Activated CD8-positive, alpha-beta T cell treated with anti-CD3 and anti-CD28 coated beads for 36 hours (primary cell): Measurements from ENCODE around the gene HBZ. TPM values are rescaled to one million over a fixed set of nuclear protein-coding genes. Genes with fewer than 3 reads are reported as not detected.

Source experiments
- ATAC-seq: fragments of 200-7000 bp; cut with Tn5 transposase; one replicate; pipeline ENCODE4 v1.10.0; 2021; ENCODE audit warnings: mild to moderate bottlenecking, moderate library complexity
- CTCF ChIA-PET: fragments of 350-600 bp; sonication (Branson Sonifier 250); formaldehyde crosslinking; loops from one replicate; lab custom pipeline; 2021; ENCODE audit warnings: antibody characterized with exemption; lab: Charles Lee
- POLR2A ChIA-PET: fragments of 350-600 bp; sonication (Branson Sonifier 250); formaldehyde crosslinking; loops from one replicate; lab custom pipeline; 2021; ENCODE audit warnings: antibody characterized with exemption; lab: Charles Lee
- DNase-seq: peaks from one replicate; pipeline ENCODE4 v3.0.0-alpha.2; 2020
- H3K27ac Mint-ChIP-seq: one replicate; pipeline ENCODE4 v1.8.0; 2021; ENCODE audit warnings: mild to moderate bottlenecking, mixed read lengths
- H3K27me3 Mint-ChIP-seq: one replicate; pipeline ENCODE4 v1.8.0; 2021; ENCODE audit warnings: mixed read lengths
- H3K36me3 Mint-ChIP-seq: one replicate; pipeline ENCODE4 v1.8.0; 2021; ENCODE audit warnings: low read depth, mixed read lengths
- H3K4me1 Mint-ChIP-seq: one replicate; pipeline ENCODE4 v1.8.0; 2021; ENCODE audit warnings: low read depth, mixed read lengths
- H3K4me3 Mint-ChIP-seq: one replicate; pipeline ENCODE4 v1.8.0; 2021; ENCODE audit warnings: mild to moderate bottlenecking, moderate library complexity, mixed read lengths
- H3K9me3 Mint-ChIP-seq: one replicate; pipeline ENCODE4 v1.8.0; 2021; ENCODE audit warnings: mixed read lengths
- intact Hi-C: fragments of 100-400 bp; cut with micrococcal nuclease; formaldehyde crosslinking; loops from one replicate; pipeline ENCODE4 v1.10.0; 2022
- total RNA-seq, 2 experiments: library from RNA; stranded (reverse); gene quantifications; one replicate each; pipeline ENCODE4 v1.2.3, GENCODE V29; 2021
- TF ChIP-seq, protein P1 (sequence below): fragments of 200-600 bp; IDR thresholded peaks from one replicate; pipeline ENCODE4 v1.8.0; 2022; ENCODE audit warnings: antibody characterized with exemption, mild to moderate bottlenecking

Gene HBZ
- total RNA-seq, 2 experiments from 2014 or later: not detected

- no peak overlapping the region for H3K4me3 Mint-ChIP-seq
- no peaks in the 10 kb centered on the region for H3K9me3 Mint-ChIP-seq
- DNase-seq (no peak), ATAC-seq (no peak)
- intact Hi-C loops: no loop called here
- POLR2A ChIA-PET: no interaction called here
- CTCF ChIA-PET: interaction anchor here (5.9 kb wide), 1 partner anchor 23 kb away, joined by 27 read pairs; no protein-coding TSS in a partner anchor
- TF ChIP-seq, protein P1, sequence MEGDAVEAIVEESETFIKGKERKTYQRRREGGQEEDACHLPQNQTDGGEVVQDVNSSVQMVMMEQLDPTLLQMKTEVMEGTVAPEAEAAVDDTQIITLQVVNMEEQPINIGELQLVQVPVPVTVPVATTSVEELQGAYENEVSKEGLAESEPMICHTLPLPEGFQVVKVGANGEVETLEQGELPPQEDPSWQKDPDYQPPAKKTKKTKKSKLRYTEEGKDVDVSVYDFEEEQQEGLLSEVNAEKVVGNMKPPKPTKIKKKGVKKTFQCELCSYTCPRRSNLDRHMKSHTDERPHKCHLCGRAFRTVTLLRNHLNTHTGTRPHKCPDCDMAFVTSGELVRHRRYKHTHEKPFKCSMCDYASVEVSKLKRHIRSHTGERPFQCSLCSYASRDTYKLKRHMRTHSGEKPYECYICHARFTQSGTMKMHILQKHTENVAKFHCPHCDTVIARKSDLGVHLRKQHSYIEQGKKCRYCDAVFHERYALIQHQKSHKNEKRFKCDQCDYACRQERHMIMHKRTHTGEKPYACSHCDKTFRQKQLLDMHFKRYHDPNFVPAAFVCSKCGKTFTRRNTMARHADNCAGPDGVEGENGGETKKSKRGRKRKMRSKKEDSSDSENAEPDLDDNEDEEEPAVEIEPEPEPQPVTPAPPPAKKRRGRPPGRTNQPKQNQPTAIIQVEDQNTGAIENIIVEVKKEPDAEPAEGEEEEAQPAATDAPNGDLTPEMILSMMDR: no peak
- no peak overlapping the region for H3K27ac Mint-ChIP-seq
- peaks cover 42% of the 10 kb centered on the region for H3K4me1 Mint-ChIP-seq
- H3K27me3 Mint-ChIP-seq: no peaks in the 10 kb centered on the region
- H3K36me3 Mint-ChIP-seq: peaks cover 5% of the 10 kb centered on the region
These were observed 21.8 kb upstream of the HBZ start for GRCh38 chr16:130533-131173.

- POLR2A ChIA-PET: no interaction called here
- intact Hi-C loops: no loop called here
- ATAC-seq: no peak
- CTCF ChIA-PET: interaction anchor here (0.9 to 5.9 kb wide), 3 partner anchors 14 to 230 kb away, joined by 3 to 27 read pairs (median 17); no protein-coding TSS in a partner anchor
- Mint-ChIP-seq H3K9me3 (no peaks in the 10 kb centered on the region), H3K27ac (no peak overlapping the region), H3K27me3 (no peaks in the 10 kb centered on the region), H3K36me3 (peaks cover 11% of the 10 kb centered on the region), H3K4me1 (peaks cover 50% of the 10 kb centered on the region), H3K4me3 (no peak overlapping the region)
- TF ChIP-seq, protein P1: no peak
- DNase-seq: no peak
These were observed 20.3 kb upstream of the HBZ start for GRCh38 chr16:132120-132519.

GRCh38 chr16:133716-134115 is 18.7 kb upstream of the HBZ start:
- Mint-ChIP-seq H3K36me3 (peaks cover 15% of the 10 kb centered on the region), H3K27ac (no peak overlapping the region), H3K4me1 (peaks cover 52% of the 10 kb centered on the region), H3K4me3 (no peak overlapping the region), H3K9me3 (no peaks in the 10 kb centered on the region), H3K27me3 (no peaks in the 10 kb centered on the region)
- intact Hi-C loops: no loop called here
- no peak for ATAC-seq
- POLR2A ChIA-PET: interaction anchor here (0.6 kb wide), 1 partner anchor 16 kb away, joined by 3 read pairs; no protein-coding TSS in a partner anchor
- DNase-seq: no peak
- TF ChIP-seq, protein P1: no peak
- CTCF ChIA-PET: interaction anchor here (2.0 to 5.9 kb wide), 4 partner anchors 16 to 47 kb away, joined by 8 to 27 read pairs (median 16); no protein-coding TSS in a partner anchor

DNA sequence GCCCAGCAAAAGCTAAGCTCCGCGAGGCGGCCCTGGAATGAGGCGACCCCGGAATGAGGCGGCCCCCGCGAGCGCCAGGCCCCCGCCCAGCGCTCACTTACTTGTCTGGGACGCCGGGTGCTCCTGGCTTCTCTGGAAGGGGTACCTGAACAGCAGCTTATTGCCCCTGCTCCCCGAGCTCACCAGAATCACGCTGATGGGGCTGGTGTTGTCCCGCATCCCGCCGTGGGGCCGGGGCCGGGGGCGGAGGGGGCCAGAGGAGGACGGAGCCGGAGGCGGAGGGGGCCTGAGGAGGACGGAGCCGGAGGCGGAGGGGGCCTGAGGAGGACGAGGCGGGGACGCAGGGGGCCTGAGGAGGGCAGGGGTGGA is 14.4 kb upstream of the HBZ start:
- H3K9me3 Mint-ChIP-seq: no peaks in the 10 kb centered on the region
- H3K4me3 Mint-ChIP-seq: peak overlapping the region; percentile 85
- ChIA-PET POLR2A (interaction anchor here (0.7 to 0.9 kb wide), 3 partner anchors 13 to 84 kb away, joined by 3 read pairs; partner anchors contain the start of gene SNRNP25), CTCF (interaction anchor here (0.6 to 1.6 kb wide), 4 partner anchors 31 to 211 kb away, joined by 3 to 4 read pairs (median 4); no protein-coding TSS in a partner anchor)
- H3K27ac Mint-ChIP-seq: peak overlapping the region; percentile 84
- TF ChIP-seq, protein P1: no peak
- H3K4me1 Mint-ChIP-seq: peaks cover 27% of the 10 kb centered on the region
- ATAC-seq (peak; percentile 23), DNase-seq (peak; percentile 37)
- peaks cover 12% of the 10 kb centered on the region for H3K36me3 Mint-ChIP-seq
- peaks cover 1% of the 10 kb centered on the region for H3K27me3 Mint-ChIP-seq
- intact Hi-C loops: no loop called here

DNA sequence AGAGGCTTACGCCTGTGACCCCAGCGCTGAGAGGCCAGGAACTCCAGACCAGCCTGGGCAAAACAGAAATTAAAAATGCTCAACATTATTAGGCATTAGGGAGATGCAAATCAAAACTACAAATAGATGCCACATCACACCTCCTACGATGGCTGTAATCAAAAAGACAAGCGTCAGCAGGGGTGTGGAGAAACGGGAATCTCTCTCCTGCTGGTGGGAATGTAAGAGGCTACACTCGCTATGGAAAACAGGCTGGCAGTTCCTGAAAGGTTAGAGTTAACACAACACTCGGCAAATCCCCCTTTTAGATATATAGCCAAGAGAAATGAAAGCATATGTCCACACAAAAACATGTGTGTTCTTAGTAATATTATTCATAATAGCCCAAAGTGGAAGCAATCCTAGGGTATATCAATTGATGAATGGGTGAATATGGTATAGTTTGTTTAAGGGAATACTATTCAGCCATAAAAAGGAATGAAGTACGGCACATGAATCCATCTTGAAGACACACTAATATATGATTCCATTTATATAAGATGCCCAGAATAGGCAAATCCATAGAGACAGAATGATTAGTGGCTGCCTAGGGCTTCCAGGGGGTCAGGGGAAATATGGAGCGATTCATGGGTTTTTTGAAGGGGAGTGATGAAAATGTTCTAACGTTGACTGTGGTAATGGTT is 12.1 kb upstream of the HBZ start:
- Mint-ChIP-seq H3K36me3 (peaks cover 11% of the 10 kb centered on the region), H3K4me3 (peak overlapping the region; percentile 97), H3K27me3 (peaks cover 1% of the 10 kb centered on the region), H3K9me3 (no peaks in the 10 kb centered on the region), H3K4me1 (peaks cover 12% of the 10 kb centered on the region), H3K27ac (no peak overlapping the region)
- ChIA-PET POLR2A (no interaction called here), CTCF (interaction anchor here (0.7 to 1.4 kb wide), 2 partner anchors 33 to 75 kb away, joined by 3 to 4 read pairs; no protein-coding TSS in a partner anchor)
- DNase-seq: no peak
- TF ChIP-seq, protein P1: no peak
- intact Hi-C loops: no loop called here
- no peak for ATAC-seq
